HepG2 (cell line): Measurements from ENCODE around the gene ZNF77. TPM values are rescaled to one million over a fixed set of nuclear protein-coding genes. Genes with fewer than 3 reads are reported as not detected.

Experiments
- CREB1 ChIP-seq, 2 experiments: fragments of 450-650 bp in 1 of 2; IDR thresholded peaks; 2 replicates each; pipeline ENCODE4 v1.6.1; 2016 to 2017; ENCODE audit warnings: control low read depth in 1 of 2, mild to moderate bottlenecking in 1 of 2, missing compliant biosample characterization in 1 of 2, missing genetic modification characterization in 1 of 2
- PRDM10 ChIP-seq: sonication (generic); formaldehyde crosslinking; IDR thresholded peaks from 2 replicates; pipeline ENCODE4 v1.4.0; 2020; ENCODE audit warnings: low read depth, missing genetic modification reagents
- SMC3 ChIP-seq: IDR thresholded peaks from 2 replicates; pipeline ENCODE4 v1.6.1; 2011; ENCODE audit warnings: low read length, improper control_type of control experiment
- ZNF124 ChIP-seq: sonication (generic); formaldehyde crosslinking; IDR thresholded peaks from 2 replicates; pipeline ENCODE4 v1.4.0; 2020; ENCODE audit warnings: missing genetic modification reagents
- ZNF335 ChIP-seq: sonication (generic); formaldehyde crosslinking; IDR thresholded peaks from 2 replicates; pipeline ENCODE4 v1.4.0; 2020; ENCODE audit warnings: missing genetic modification reagents
- ZNF383 ChIP-seq: sonication (generic); formaldehyde crosslinking; IDR thresholded peaks from 2 replicates; pipeline ENCODE4 v1.4.0; 2020; ENCODE audit warnings: missing genetic modification reagents, mild to moderate bottlenecking, borderline replicate concordance
- ZNF513 ChIP-seq: sonication (generic); formaldehyde crosslinking; conservative IDR thresholded peaks from 2 replicates; pipeline ENCODE4 v1.5.0; 2020; ENCODE audit warnings: missing genetic modification reagents
- ZNF737 ChIP-seq: sonication (generic); formaldehyde crosslinking; IDR thresholded peaks from 2 replicates; pipeline ENCODE4 v1.5.0; 2020; ENCODE audit warnings: missing genetic modification reagents, mild to moderate bottlenecking, borderline replicate concordance
- ZNF749 ChIP-seq: sonication (generic); formaldehyde crosslinking; IDR thresholded peaks from 2 replicates; pipeline ENCODE4 v1.8.0; 2022; ENCODE audit warnings: mild to moderate bottlenecking, missing genetic modification reagents, moderate library complexity, borderline replicate concordance
- polyA plus RNA-seq, 8 experiments: library from polyadenylated mRNA; depleted of rRNA in 3 of 8; stranded (reverse) in 7 of 8; unstranded in 1 of 8; fragments of >200 nt; fragmentation: Illumina TruSeq in 4 of 8; extraction: Trizol in 4 of 8; gene quantifications; 2 replicates each; pipeline versions ENCODE4 v1.2.1 to v1.2.3, GENCODE V29; 2011 to 2016; ENCODE audit warnings: low read depth in 4 of 8, missing spikeins in 1 of 8, mixed read lengths in 1 of 8; ENCODE audit not compliant: insufficient read depth in 1 of 8
- total RNA-seq, 5 experiments: library from RNA; depleted of rRNA; stranded (reverse); fragments of >200 nt; fragmentation: Illumina TruSeq; extraction: Trizol; gene quantifications; 2 replicates each; pipeline ENCODE4 v1.2.3, GENCODE V29; 2016; ENCODE audit warnings: low read depth in 1 of 5
- TF ChIP-seq, protein P1 (sequence below): sonication (generic); formaldehyde crosslinking; IDR thresholded peaks from 2 replicates; pipeline ENCODE4 v1.4.0; 2020; ENCODE audit warnings: missing genetic modification reagents, borderline replicate concordance
- TF ChIP-seq, protein P2 (sequence below): IDR thresholded peaks from 2 replicates; pipeline ENCODE4 v1.6.1; 2016; ENCODE audit warnings: missing compliant biosample characterization, missing genetic modification reagents, borderline replicate concordance
- TF ChIP-seq, protein P3 (sequence below): IDR thresholded peaks from 2 replicates; pipeline ENCODE4 v1.6.1; 2016; ENCODE audit warnings: mild to moderate bottlenecking

The ZNF77 gene
- total and polyA plus RNA-seq, 2 of the 13 experiments (the other 11 are each of a cell fraction or from before 2014, with no cell fraction given), result 7.1 to 11.5 TPM

DNA sequence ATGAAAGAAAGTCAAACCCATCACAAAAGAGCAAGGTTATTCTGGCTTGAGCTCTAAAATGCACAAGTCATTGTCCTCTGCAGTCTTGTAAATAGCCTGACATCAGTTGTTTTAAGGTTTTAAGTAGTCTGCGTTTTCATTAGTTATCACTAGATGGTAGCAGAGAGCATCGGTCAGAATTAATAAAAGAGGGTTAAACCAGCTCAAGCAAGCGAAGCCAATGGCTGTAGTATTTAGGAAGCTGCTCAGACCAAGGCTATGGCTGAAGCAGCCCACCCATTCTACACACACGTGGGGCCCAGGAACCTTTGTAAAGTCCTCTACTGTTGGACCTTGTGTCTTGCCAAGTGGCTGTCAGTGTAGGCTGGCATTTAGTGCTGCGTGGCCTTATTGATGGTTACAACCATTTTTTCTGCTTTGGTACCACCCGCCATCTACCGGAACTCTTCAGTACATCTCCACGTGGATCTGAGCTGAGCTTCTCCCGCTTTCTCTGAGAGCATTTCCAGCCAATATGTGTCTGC is 57.3 kb downstream of the ZNF77 start (continued):
- TF ChIP-seq, protein P1, sequence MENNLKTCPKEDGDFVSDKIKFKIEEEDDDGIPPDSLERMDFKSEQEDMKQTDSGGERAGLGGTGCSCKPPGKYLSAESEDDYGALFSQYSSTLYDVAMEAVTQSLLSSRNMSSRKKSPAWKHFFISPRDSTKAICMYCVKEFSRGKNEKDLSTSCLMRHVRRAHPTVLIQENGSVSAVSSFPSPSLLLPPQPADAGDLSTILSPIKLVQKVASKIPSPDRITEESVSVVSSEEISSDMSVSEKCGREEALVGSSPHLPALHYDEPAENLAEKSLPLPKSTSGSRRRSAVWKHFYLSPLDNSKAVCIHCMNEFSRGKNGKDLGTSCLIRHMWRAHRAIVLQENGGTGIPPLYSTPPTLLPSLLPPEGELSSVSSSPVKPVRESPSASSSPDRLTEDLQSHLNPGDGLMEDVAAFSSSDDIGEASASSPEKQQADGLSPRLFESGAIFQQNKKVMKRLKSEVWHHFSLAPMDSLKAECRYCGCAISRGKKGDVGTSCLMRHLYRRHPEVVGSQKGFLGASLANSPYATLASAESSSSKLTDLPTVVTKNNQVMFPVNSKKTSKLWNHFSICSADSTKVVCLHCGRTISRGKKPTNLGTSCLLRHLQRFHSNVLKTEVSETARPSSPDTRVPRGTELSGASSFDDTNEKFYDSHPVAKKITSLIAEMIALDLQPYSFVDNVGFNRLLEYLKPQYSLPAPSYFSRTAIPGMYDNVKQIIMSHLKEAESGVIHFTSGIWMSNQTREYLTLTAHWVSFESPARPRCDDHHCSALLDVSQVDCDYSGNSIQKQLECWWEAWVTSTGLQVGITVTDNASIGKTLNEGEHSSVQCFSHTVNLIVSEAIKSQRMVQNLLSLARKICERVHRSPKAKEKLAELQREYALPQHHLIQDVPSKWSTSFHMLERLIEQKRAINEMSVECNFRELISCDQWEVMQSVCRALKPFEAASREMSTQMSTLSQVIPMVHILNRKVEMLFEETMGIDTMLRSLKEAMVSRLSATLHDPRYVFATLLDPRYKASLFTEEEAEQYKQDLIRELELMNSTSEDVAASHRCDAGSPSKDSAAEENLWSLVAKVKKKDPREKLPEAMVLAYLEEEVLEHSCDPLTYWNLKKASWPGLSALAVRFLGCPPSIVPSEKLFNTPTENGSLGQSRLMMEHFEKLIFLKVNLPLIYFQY, result no peak
- TF ChIP-seq ZNF124 (CRISPR knock-in tag) (no peak), ZNF335 (CRISPR knock-in tag) (no peak), ZNF513 (CRISPR knock-in tag) (no peak), ZNF383 (CRISPR knock-in tag) (no peak), ZNF749 (no peak), SMC3 (peak; percentile 57; the same call in 1 of the 2 replicates), CREB1 (IDR thresholded peaks at IDR 0.05) (no peak), CREB1 (CRISPR knock-in tag; IDR thresholded peaks at IDR 0.05) (0 out of 2 replicates have a peak, but pooled peaks have one; percentile 34), PRDM10 (CRISPR knock-in tag) (0 out of 2 replicates have a peak, but pooled peaks have one; percentile 49), ZNF737 (CRISPR knock-in tag) (no peak)
- TF ChIP-seq, protein P2, sequence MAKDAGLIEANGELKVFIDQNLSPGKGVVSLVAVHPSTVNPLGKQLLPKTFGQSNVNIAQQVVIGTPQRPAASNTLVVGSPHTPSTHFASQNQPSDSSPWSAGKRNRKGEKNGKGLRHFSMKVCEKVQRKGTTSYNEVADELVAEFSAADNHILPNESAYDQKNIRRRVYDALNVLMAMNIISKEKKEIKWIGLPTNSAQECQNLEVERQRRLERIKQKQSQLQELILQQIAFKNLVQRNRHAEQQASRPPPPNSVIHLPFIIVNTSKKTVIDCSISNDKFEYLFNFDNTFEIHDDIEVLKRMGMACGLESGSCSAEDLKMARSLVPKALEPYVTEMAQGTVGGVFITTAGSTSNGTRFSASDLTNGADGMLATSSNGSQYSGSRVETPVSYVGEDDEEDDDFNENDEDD (CRISPR knock-in tag), result peak; percentile 53; the same call in 1 of the 2 replicates
- TF ChIP-seq, protein P3, sequence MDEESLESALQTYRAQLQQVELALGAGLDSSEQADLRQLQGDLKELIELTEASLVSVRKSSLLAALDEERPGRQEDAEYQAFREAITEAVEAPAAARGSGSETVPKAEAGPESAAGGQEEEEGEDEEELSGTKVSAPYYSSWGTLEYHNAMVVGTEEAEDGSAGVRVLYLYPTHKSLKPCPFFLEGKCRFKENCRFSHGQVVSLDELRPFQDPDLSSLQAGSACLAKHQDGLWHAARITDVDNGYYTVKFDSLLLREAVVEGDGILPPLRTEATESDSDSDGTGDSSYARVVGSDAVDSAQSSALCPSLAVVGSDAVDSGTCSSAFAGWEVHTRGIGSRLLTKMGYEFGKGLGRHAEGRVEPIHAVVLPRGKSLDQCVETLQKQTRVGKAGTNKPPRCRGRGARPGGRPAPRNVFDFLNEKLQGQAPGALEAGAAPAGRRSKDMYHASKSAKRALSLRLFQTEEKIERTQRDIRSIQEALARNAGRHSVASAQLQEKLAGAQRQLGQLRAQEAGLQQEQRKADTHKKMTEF (CRISPR knock-in tag), result no peak
